NCI-H146 treated with DMSO at 0.1 percent for 48 hours (cell line): Measurements from ENCODE around the gene GZMA.
"Not testable (repeated sequence)": the region's sequence is repeated elsewhere in the genome, so short reads cannot be mapped to it uniquely, and the experiment has no call there.

Experiments used
- DNase-seq: peaks from one replicate; lab custom pipeline; 2025; ENCODE audit not compliant: unreplicated experiment; lab: John Stamatoyannopoulos, UW

Gene GZMA

GRCh38 chr5:55102348-55102747 is at the start of gene GZMA:
TSS of gene GZMA (plus strand) at chr5:55102646. CDS start at chr5:55102683, 37 bp downstream.
- DNase-seq: no peak

- no peak for DNase-seq
Observed at GRCh38 chr5:55055183-55055582, 47.3 kb upstream of the GZMA start.

GRCh38 chr5:55062039-55062779 is 40.2 kb upstream of the GZMA start:
- no peak for DNase-seq

GRCh38 chr5:55063220-55063863 is 39.1 kb upstream of the GZMA start:
- no peak for DNase-seq

GRCh38 chr5:55063899-55064298 is 38.5 kb upstream of the GZMA start:
- no peak for DNase-seq

- no peak for DNase-seq
Observed at GRCh38 chr5:55064523-55064922, 37.9 kb upstream of the GZMA start.

- DNase-seq: no peak
Observed at GRCh38 chr5:55066277-55066676, 36.2 kb upstream of the GZMA start.

- no peak for DNase-seq
Observed at GRCh38 chr5:55070968-55071367, 31.5 kb upstream of the GZMA start.

GRCh38 chr5:55071413-55071812 is 31.0 kb upstream of the GZMA start:
- DNase-seq: no peak

DNA sequence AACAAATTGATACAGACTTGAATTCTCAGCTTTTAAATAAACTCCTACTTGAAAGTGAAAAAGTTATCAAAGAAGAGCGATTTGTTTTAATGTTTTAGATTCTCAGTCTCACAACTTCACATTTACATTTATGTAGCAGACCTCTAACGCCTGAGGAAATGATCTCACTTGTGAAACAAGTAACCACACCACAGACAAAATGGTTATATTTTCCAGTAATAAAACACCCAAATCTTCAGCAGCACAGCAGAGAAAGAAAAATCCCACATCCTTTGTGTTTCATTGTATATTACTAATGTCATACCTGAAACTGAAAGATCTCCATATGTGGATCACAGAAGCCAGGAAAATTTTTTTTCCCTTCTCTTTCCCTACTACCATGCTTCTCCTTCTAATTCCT is 29.8 kb upstream of the GZMA start:
- DNase-seq: no peak

- no peak for DNase-seq
Observed at GRCh38 chr5:55073211-55073610, 29.2 kb upstream of the GZMA start.

DNA sequence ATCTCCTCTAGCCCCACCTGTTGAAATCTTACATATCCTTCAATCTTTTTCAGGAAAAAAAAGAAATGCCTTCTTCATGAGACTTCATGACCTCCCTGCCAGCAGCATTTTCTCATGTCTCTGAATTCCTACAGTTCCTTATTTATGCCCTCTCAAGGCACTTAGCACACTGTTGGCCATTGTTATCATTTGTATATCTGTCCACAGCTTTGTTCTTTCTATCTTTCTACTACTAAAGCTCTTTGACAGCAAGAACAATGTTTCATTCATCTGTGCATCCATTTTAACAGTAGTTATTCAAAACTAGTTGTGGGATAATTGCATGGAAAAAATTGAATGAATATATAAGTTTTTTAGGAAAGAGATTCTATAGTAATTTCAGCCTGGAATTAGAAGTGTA is 20.9 kb upstream of the GZMA start:
- no peak for DNase-seq

DNA sequence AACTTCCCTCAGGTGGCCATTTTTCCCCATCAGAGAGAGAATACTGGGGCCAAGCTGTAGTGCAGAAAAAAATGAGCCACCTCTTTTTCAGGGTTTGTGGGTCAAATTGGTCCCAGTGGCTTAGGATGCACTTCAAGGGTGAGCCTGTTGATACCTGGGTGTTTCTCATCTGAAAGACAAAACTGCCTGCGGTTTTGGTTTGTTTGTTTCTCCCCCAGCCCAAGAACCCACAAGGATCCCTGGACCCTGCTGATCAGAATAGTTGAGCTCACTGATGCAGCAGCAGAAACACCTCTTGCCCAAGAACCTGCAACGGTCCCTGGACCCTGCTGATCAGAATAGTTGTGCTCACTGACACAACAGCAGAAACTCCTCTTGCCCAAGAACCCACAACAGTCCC is 13.1 kb upstream of the GZMA start:
- not testable (repeated sequence) for DNase-seq

- DNase-seq: not testable (repeated sequence)
Observed at GRCh38 chr5:55091011-55091410, 11.4 kb upstream of the GZMA start.

GRCh38 chr5:55096182-55096581 is 6.3 kb upstream of the GZMA start:
- no peak for DNase-seq

DNA sequence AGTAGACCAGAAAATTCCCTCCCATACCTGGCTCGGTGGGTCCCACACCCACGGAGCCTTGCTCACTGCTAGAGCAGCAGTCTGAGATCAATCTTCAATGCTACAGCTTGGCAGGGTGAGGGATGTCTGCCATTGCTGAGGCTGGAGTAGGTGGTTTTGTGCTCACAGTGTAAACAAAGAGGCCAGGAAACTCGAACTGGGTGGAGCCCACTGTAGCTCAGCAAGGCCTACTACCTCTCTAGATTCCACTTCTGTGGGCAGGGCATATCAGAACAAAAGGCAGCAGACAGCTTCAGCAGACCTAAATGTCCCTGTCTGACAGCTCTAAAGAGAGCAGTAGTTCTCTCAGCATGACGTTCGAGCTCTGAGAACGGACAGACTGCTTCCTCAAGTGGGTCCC is 5.6 kb upstream of the GZMA start:
- no peak for DNase-seq

- DNase-seq: not testable (repeated sequence)
Observed at GRCh38 chr5:55101148-55101547, 1.3 kb upstream of the GZMA start.

- no peak for DNase-seq
Observed at GRCh38 chr5:55101556-55102276, 730 bp upstream of the GZMA start.

- DNase-seq: no peak
Observed at GRCh38 chr5:55104036-55104772, 1.8 kb downstream of the GZMA start.

- no peak for DNase-seq
Observed at GRCh38 chr5:55104946-55105701, 2.7 kb downstream of the GZMA start.

DNA sequence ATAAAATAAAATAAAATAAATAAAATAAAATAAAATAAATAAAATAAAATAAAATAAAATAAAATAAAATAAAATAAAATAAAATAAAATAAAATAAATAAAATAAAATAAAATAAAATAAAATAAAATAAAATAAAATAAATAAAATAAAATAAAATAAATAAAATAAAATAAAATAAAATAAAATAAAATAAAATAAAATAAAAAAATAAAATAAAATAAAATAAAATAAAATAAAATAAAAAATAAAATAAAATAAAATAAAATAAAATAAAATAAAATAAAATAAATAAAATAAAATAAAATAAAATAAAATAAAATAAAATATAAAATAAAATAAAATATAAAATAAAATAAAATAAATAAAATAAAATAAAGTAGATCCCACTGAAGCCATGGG is 3.5 kb downstream of the GZMA start:
- not testable (repeated sequence) for DNase-seq
